ENCODE data around the gene SWAP70.
"Not testable (repeated sequence)": the region's sequence is repeated elsewhere in the genome, so short reads cannot be mapped to it uniquely, and the experiment has no call there.

The SWAP70 gene

GRCh38 chr11:9693801-9694553 is 30.1 kb downstream of the SWAP70 start:
- no peak for DNase-seq

- DNase-seq, result not testable (repeated sequence)
Observed at GRCh38 chr11:9695228-9695627, 31.4 kb downstream of the SWAP70 start.

GRCh38 chr11:9697766-9698165 is 33.9 kb downstream of the SWAP70 start:
- no peak for DNase-seq

- DNase-seq, result no peak
Observed at GRCh38 chr11:9700105-9700801, 36.4 kb downstream of the SWAP70 start.

GRCh38 chr11:9701799-9702198 is 37.9 kb downstream of the SWAP70 start:
- DNase-seq, result no peak

- DNase-seq, result no peak
Observed at GRCh38 chr11:9703280-9703679, 39.4 kb downstream of the SWAP70 start.

GRCh38 chr11:9704037-9704436 is 40.2 kb downstream of the SWAP70 start:
- no peak for DNase-seq

GRCh38 chr11:9704620-9705019 is 40.7 kb downstream of the SWAP70 start:
- no peak for DNase-seq

GRCh38 chr11:9705361-9705760 is 41.5 kb downstream of the SWAP70 start:
- DNase-seq, result not testable (repeated sequence)

- no peak for DNase-seq
Observed at GRCh38 chr11:9708544-9708943, 44.7 kb downstream of the SWAP70 start.

GRCh38 chr11:9710223-9710622 is 46.3 kb downstream of the SWAP70 start:
- DNase-seq, result no peak

GRCh38 chr11:9710852-9711251 is 47.0 kb downstream of the SWAP70 start:
- DNase-seq, result no peak

- no peak for DNase-seq
Observed at GRCh38 chr11:9711454-9712307, 47.8 kb downstream of the SWAP70 start.

GRCh38 chr11:9714272-9714940 is 50.5 kb downstream of the SWAP70 start:
- no peak for DNase-seq

- no peak for DNase-seq
Observed at GRCh38 chr11:9716275-9717039, 52.6 kb downstream of the SWAP70 start.

- no peak for DNase-seq
Observed at GRCh38 chr11:9717040-9717357, 53.1 kb downstream of the SWAP70 start.

GRCh38 chr11:9717719-9718118 is 53.8 kb downstream of the SWAP70 start:
- no peak for DNase-seq

- DNase-seq, result no peak
Observed at GRCh38 chr11:9718147-9718546, 54.3 kb downstream of the SWAP70 start.

GRCh38 chr11:9719566-9720289 is 55.9 kb downstream of the SWAP70 start:
- DNase-seq, result no peak

GRCh38 chr11:9720290-9720630 is 56.4 kb downstream of the SWAP70 start:
- no peak for DNase-seq

- no peak for DNase-seq
Observed at GRCh38 chr11:9722023-9722422, 58.1 kb downstream of the SWAP70 start.

- no peak for DNase-seq
Observed at GRCh38 chr11:9722893-9723292, 59.0 kb downstream of the SWAP70 start.
